HepG2 (cell line): ENCODE data around the gene ASH1L. TPM values are rescaled to one million over a fixed set of nuclear protein-coding genes. Genes with fewer than 3 reads are reported as not detected.
"Not testable (repeated sequence)": the region's sequence is repeated elsewhere in the genome, so short reads cannot be mapped to it uniquely, and the experiment has no call there.

Source experiments
- ATAC-seq: fragments of 200-7000 bp; cut with Tn5 transposase; 3 replicates; pipeline ENCODE4 v1.9.1; 2020; ENCODE audit warnings: mild to moderate bottlenecking, moderate library complexity
- BruUV-seq: library from RNA; stranded (reverse); fragments of 400-500 nt; replicated peaks from 2 replicates; lab custom pipeline; 2021; lab: Mats Ljungman, UMichigan
- CTCF ChIA-PET: fragments of 300-600 bp; formaldehyde crosslinking; extraction: SDS; loops from one replicate; lab custom pipeline; 2021; ENCODE audit warnings: low total read pairs, inconsistent platforms, low intra/inter-chr PET ratio; lab: Yijun Ruan, JAX
- POLR2A ChIA-PET: fragments of 350-600 bp; sonication (Branson Sonifier 250); formaldehyde crosslinking; loops from one replicate; lab custom pipeline; 2020; ENCODE audit warnings: antibody characterized with exemption, inconsistent platforms; lab: Yijun Ruan, JAX
- DNase-seq: peaks from one replicate; pipeline ENCODE4 v3.0.0-alpha.2; 2015; ENCODE audit warnings: low spot score
- FAIRE-seq: peaks from 3 replicates; lab custom pipeline; 2011; peaks lifted over from hg19 to GRCh38; lab: Jason Lieb, UNC
- H2AFZ ChIP-seq: one replicate; pipeline ENCODE4 v1.6.1; 2011; ENCODE audit warnings: low read length, inconsistent platforms
- H3K27ac ChIP-seq: fragments of 300-600 bp; 3 replicates; pipeline ENCODE4 v1.8.0; 2011; ENCODE audit warnings: mixed run types, mild to moderate bottlenecking, mixed read lengths, low read length, inconsistent platforms; ENCODE audit not compliant: insufficient read depth; ENCODE audit errors: extremely low read length
- H3K27me3 ChIP-seq, 2 experiments: fragments of 200-600 bp in 1 of 2; 2 replicates in 1 of 2; 3 replicates in 1 of 2; pipeline versions ENCODE4 v1.6.0 to v1.8.0; 2011; ENCODE audit warnings: low read length in 2 of 2, mild to moderate bottlenecking in 2 of 2, moderate library complexity in 2 of 2, inconsistent platforms in 1 of 2; ENCODE audit not compliant: insufficient read depth in 2 of 2, control insufficient read depth in 1 of 2
- H3K36me3 ChIP-seq, 2 experiments: fragments of 200-600 bp in 1 of 2; replicated peaks in 1 of 2; 2 replicates in 1 of 2; 3 replicates in 1 of 2; pipeline versions ENCODE4 v1.5.1 to v1.8.0; 2011; ENCODE audit warnings: low read length in 2 of 2, inconsistent platforms in 1 of 2; ENCODE audit not compliant: insufficient read depth in 2 of 2, control insufficient read depth in 1 of 2
- H3K4me1 ChIP-seq: 2 replicates; pipeline ENCODE4 v1.5.1; 2012; ENCODE audit warnings: low read length, inconsistent platforms; ENCODE audit not compliant: insufficient read depth
- H3K4me2 ChIP-seq: 2 replicates; pipeline ENCODE4 v1.6.0; 2011; ENCODE audit warnings: low read depth, low read length, inconsistent platforms
- H3K4me3 ChIP-seq, 3 experiments: fragments of 200-600 bp in 1 of 3; sonication (generic), shearing (Covaris generic) in 1 of 3; replicated peaks in 1 of 3; 2 replicates each; pipeline ENCODE4 v1.5.1; 2011 to 2016; ENCODE audit warnings: low read length in 3 of 3, inconsistent platforms in 2 of 3, low read depth in 2 of 3, mild to moderate bottlenecking in 2 of 3, control low read depth in 1 of 3, mixed read lengths in 1 of 3; ENCODE audit not compliant: insufficient read depth in 1 of 3
- H3K79me2 ChIP-seq: one replicate; pipeline ENCODE4 v1.6.1; 2011; ENCODE audit warnings: low read length, inconsistent platforms; ENCODE audit not compliant: insufficient read depth
- H3K9ac ChIP-seq: 2 replicates; pipeline ENCODE4 v1.6.0; 2011; ENCODE audit warnings: mild to moderate bottlenecking, low read depth, low read length, inconsistent platforms; ENCODE audit not compliant: insufficient read depth
- H3K9me3 ChIP-seq: 2 replicates; pipeline ENCODE4 v1.5.1; 2012; ENCODE audit warnings: mild to moderate bottlenecking, low read length
- H4K20me1 ChIP-seq: 2 replicates; pipeline ENCODE4 v1.6.0; 2011; ENCODE audit warnings: inconsistent platforms, mild to moderate bottlenecking, low read length, moderate library complexity; ENCODE audit not compliant: insufficient read depth
- FOXA3 ChIP-seq: IDR thresholded peaks from 2 replicates; pipeline ENCODE4 v1.6.1; 2016; ENCODE audit warnings: missing genetic modification reagents, missing compliant biosample characterization
- RBFOX2 ChIP-seq: fragments of 200-400 bp; formaldehyde crosslinking; IDR thresholded peaks from 2 replicates; pipeline ENCODE4 v1.6.1; 2017; ENCODE audit warnings: low read depth, mild to moderate bottlenecking, low read length
- SYNCRIP ChIP-seq: fragments of 200-400 bp; formaldehyde crosslinking; IDR thresholded peaks from 2 replicates; pipeline ENCODE4 v1.6.1; 2018; ENCODE audit warnings: mild to moderate bottlenecking, low read depth, low read length; ENCODE audit not compliant: insufficient read depth
- TBP ChIP-seq: sonication (generic); formaldehyde crosslinking; IDR thresholded peaks from 2 replicates; pipeline ENCODE4 v1.5.0; 2020; ENCODE audit warnings: missing genetic modification reagents
- ZBTB21 ChIP-seq: sonication (generic); formaldehyde crosslinking; IDR thresholded peaks from 2 replicates; pipeline ENCODE4 v1.4.0; 2020; ENCODE audit warnings: missing genetic modification reagents
- ZNF792 ChIP-seq: IDR thresholded peaks from 2 replicates; pipeline ENCODE4 v1.6.1; 2016
- WGBS: methylation state at CpG from one replicate; pipeline ENCODE4 v1.1.6; 2017; ENCODE audit warnings: low lambda C conversion rate; 5-methylcytosine and 5-hydroxymethylcytosine counted together
- in situ Hi-C: cut with HindIII; loops from 2 replicates; pipeline ENCODE4 v1.10.0; 2017; ENCODE audit warnings: low pct_unique_long_range_greater_than_20kb; ENCODE audit not compliant: extremely low pct_ligation_motif_present
- intact Hi-C: fragments of 100-400 bp; cut with micrococcal nuclease; formaldehyde crosslinking; loops from one replicate; pipeline ENCODE4 v1.10.0; 2022; ENCODE audit not compliant: unreplicated experiment
- polyA plus RNA-seq, 8 experiments: library from polyadenylated mRNA; depleted of rRNA in 3 of 8; stranded (reverse) in 7 of 8; unstranded in 1 of 8; fragments of >200 nt; fragmentation: Illumina TruSeq in 4 of 8; extraction: Trizol in 4 of 8; gene quantifications; 2 replicates each; pipeline versions ENCODE4 v1.2.1 to v1.2.3, GENCODE V29; 2011 to 2016; ENCODE audit warnings: low read depth in 4 of 8, missing spikeins in 1 of 8, mixed read lengths in 1 of 8; ENCODE audit not compliant: insufficient read depth in 1 of 8
- total RNA-seq, 5 experiments: library from RNA; depleted of rRNA; stranded (reverse); fragments of >200 nt; fragmentation: Illumina TruSeq; extraction: Trizol; gene quantifications; 2 replicates each; pipeline ENCODE4 v1.2.3, GENCODE V29; 2016; ENCODE audit warnings: low read depth in 1 of 5
- TF ChIP-seq, protein P1 (sequence below): sonication (generic); formaldehyde crosslinking; conservative IDR thresholded peaks from 2 replicates; pipeline ENCODE4 v1.4.0; 2020; ENCODE audit warnings: missing genetic modification reagents
- TF ChIP-seq, protein P2 (sequence below): IDR thresholded peaks from 2 replicates; pipeline ENCODE4 v1.6.1; 2012; ENCODE audit warnings: inconsistent platforms

The ASH1L gene
- total and polyA plus RNA-seq, 2 of the 13 experiments (the other 11 are each of a cell fraction or from before 2014, with no cell fraction given): 10.2 to 15.3 TPM

DNA sequence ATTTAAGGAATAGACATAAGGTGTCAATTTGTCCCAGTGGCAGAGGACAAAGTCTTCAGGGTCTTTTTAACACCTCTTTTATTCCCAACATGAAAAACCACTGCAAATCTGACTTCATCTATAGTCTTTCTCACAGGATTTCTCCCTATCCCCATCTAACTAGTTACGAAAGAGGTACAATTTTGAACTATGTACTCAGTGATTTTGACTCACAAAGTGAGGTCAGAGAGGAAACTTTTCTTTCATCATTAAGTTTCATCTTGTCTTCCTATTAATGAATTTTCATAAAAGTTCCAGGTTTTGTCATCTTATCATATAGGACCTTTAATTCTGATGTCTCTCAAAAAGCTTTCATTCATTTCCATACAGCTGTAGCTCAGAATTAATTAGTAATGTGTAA, 63.3 kb downstream of the ASH1L start:
- POLR2A ChIA-PET: no interaction called here
- Histone ChIP-seq H3K36me3 (peaks cover 0 to 2% of the 10 kb centered on the region in 2 experiments; a peak in 1 of 5 replicates), H3K4me1 (peaks cover 17% of the 10 kb centered on the region), H3K9ac (no peak overlapping the region), H3K4me2 (no peak overlapping the region), H3K4me3 (no peak overlapping the region), H3K9me3 (no peaks in the 10 kb centered on the region), H4K20me1 (peaks cover 14% of the 10 kb centered on the region), H2AFZ (no peak overlapping the region), H3K27me3 (no peaks in the 10 kb centered on the region), H3K27ac (no peak overlapping the region), H3K79me2 (peaks cover 52% of the 10 kb centered on the region)
- TF ChIP-seq ZBTB21 (peak; percentile 55; the same call in 1 of the 2 replicates), RBFOX2 (no peak), ZNF792 (CRISPR knock-in tag) (no peak), TBP (CRISPR knock-in tag) (no peak), FOXA3 (CRISPR knock-in tag) (no peak), SYNCRIP (no peak)
- TF ChIP-seq, protein P1, sequence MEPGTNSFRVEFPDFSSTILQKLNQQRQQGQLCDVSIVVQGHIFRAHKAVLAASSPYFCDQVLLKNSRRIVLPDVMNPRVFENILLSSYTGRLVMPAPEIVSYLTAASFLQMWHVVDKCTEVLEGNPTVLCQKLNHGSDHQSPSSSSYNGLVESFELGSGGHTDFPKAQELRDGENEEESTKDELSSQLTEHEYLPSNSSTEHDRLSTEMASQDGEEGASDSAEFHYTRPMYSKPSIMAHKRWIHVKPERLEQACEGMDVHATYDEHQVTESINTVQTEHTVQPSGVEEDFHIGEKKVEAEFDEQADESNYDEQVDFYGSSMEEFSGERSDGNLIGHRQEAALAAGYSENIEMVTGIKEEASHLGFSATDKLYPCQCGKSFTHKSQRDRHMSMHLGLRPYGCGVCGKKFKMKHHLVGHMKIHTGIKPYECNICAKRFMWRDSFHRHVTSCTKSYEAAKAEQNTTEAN (CRISPR knock-in tag): no peak
- TF ChIP-seq, protein P2, sequence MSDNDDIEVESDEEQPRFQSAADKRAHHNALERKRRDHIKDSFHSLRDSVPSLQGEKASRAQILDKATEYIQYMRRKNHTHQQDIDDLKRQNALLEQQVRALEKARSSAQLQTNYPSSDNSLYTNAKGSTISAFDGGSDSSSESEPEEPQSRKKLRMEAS: no peak
- no TSS peak for BruUV-seq
- peak; percentile 14 for DNase-seq
- intact Hi-C loops: no loop called here
- in situ Hi-C loops: no loop called here
- no peak for ATAC-seq
- 85% methylated on average over 1 of the region's 1 CpG for WGBS
- FAIRE-seq: no peak
- CTCF ChIA-PET: no interaction called here

DNA sequence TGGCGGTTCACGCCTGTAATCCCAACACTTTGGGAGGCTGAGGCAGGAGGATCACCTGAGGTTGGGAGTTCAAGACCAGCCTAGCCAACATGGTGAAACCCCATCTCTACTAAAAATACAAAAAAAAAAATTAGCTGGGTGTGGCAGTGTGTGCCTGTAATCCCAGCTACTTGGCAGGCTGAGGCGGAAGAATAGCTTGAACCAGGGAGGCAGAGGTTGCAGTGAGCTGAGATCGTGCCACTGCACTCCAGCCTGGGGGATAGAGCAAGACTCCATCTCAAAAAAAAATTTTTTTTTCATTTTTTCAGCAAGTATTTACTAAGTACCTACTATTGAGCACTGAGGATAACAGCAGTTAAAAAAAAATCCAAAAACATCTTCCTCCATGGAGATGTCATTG, 69.0 kb downstream of the ASH1L start:
- DNase-seq, H4K20me1 ChIP-seq, H3K27me3 ChIP-seq, H3K9ac ChIP-seq, FAIRE-seq, H3K4me1 ChIP-seq, H3K4me2 ChIP-seq, ATAC-seq, H3K36me3 ChIP-seq, H3K27ac ChIP-seq, H3K4me3 ChIP-seq, POLR2A ChIA-PET, CTCF ChIA-PET, in situ Hi-C loops, H2AFZ ChIP-seq, H3K9me3 ChIP-seq, intact Hi-C loops, BruUV-seq: not testable (repeated sequence)
- peaks cover 35% of the 10 kb centered on the region for H3K79me2 ChIP-seq
- 99% methylated on average over 4 of the region's 4 CpGs for WGBS

DNA sequence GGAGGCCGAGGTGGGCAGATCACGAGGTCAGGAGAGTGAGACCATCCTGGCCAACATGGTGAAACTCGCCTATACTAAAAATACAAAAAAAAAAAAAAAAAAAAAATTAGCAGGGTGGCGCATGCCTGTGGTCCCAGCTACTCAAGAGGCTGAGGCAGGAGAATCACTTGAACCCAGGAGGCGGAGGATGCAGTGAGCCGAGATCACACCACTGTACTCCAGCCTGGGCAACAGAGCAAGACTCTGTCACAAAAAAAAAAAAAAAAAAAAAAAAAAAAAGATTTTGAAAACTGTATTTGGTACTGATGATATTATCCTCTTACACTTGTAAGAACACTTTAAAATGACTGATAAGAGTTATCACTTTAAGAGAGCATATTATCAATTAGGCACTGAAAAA, 74.2 kb downstream of the ASH1L start:
- ATAC-seq, H3K9me3 ChIP-seq, POLR2A ChIA-PET, H3K4me3 ChIP-seq, H2AFZ ChIP-seq, H3K36me3 ChIP-seq, intact Hi-C loops, H3K9ac ChIP-seq, in situ Hi-C loops, DNase-seq, H3K4me2 ChIP-seq, H4K20me1 ChIP-seq, BruUV-seq, H3K27me3 ChIP-seq, H3K4me1 ChIP-seq, H3K27ac ChIP-seq, FAIRE-seq, CTCF ChIA-PET: not testable (repeated sequence)
- 98% methylated on average over 6 of the region's 6 CpGs for WGBS
- H3K79me2 ChIP-seq: peaks cover 19% of the 10 kb centered on the region
